GM23338 (cell line): ENCODE measurements around the gene TAS2R13.

Source experiments
- CREB1 ChIP-seq: fragments of 250-450 bp; sonication (Bioruptor Pico); IDR thresholded peaks from 2 replicates; pipeline ENCODE4 v1.5.0; 2020; ENCODE audit warnings: low read depth, mild to moderate bottlenecking, moderate library complexity
- CTCF ChIP-seq, 2 experiments: fragments of 200-600 bp in 1 of 2; sonication (generic) in 1 of 2; conservative IDR thresholded peaks; 2 replicates each; pipeline versions ENCODE4 v1.5.1 to v1.6.1; 2016 to 2017; ENCODE audit warnings: antibody characterized with exemption in 2 of 2, low read depth in 2 of 2, mild to moderate bottlenecking in 2 of 2, moderate library complexity in 1 of 2
- EZH2 ChIP-seq: fragments of 200-600 bp; sonication (generic); IDR thresholded peaks from one replicate; pipeline ENCODE4 v1.8.0; 2017; ENCODE audit warnings: antibody characterized with exemption, mild to moderate bottlenecking, low read depth; ENCODE audit not compliant: unreplicated experiment
- REST ChIP-seq: IDR thresholded peaks from one replicate; pipeline ENCODE4 v1.6.1; 2018; ENCODE audit warnings: antibody characterized with exemption; ENCODE audit not compliant: unreplicated experiment
- STAT1 ChIP-seq: IDR thresholded peaks from one replicate; pipeline ENCODE4 v1.6.1; 2016; ENCODE audit warnings: antibody characterized with exemption; ENCODE audit not compliant: unreplicated experiment

- TF ChIP-seq CTCF (conservative IDR thresholded peaks at IDR 0.05; ENCODE audit: low read depth in 2 of 2) (no peak), STAT1 (no peak), EZH2 (no peak), CREB1 (CRISPR knock-in tag) (no peak), REST (no peak)
Observed at GRCh38 chr12:10909462-10909861, at the start of gene TAS2R13.
